GM20000 (cell line): ENCODE measurements around the gene SYT6.

ENCODE experiments used
- DNase-seq: peaks from one replicate; pipeline ENCODE4 v3.0.0; 2012; ENCODE audit warnings: low spot score
- TF ChIP-seq, protein P1 (sequence below): IDR thresholded peaks from 2 replicates; pipeline ENCODE4 v1.5.1; 2012; ENCODE audit warnings: mild to moderate bottlenecking, control low read depth; ENCODE audit errors: extremely low read depth, missing control alignments

Gene SYT6

DNA sequence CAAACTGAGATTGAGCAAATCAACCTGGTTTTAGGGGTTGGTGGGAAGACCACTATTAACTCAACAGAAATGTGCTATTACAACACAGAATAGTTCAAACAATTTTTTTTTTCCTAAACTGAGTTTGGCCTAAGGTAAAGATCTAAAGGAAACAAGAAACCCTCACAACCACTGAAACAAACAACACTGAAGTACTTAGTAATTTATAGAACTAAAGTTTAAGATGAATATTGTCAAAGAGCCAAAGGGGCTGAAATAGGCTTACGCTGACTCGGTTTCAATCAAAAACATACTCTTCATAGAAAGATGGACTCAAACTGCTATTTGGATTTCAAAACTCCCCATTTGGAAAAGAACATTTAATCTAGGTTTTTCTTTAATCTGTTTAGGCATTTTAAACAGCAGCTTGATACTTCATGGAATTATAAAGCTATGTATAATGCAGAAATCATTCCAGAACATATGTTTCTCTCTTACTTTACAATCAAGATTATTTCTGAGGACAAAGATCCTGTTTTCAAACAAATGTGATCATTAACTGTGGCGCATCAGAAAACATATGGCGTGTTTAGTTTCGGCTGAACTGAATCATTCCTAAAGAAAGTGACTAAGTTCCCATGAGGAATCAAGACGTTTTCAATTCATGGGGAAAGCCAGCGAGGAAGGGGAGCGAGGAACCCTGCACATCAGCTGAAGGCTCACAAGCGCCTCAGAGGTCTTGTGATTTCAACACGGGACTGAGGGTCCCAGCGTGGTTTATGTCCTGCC, 62.7 kb downstream of the SYT6 start:
- no peak for DNase-seq
- TF ChIP-seq, protein P1, sequence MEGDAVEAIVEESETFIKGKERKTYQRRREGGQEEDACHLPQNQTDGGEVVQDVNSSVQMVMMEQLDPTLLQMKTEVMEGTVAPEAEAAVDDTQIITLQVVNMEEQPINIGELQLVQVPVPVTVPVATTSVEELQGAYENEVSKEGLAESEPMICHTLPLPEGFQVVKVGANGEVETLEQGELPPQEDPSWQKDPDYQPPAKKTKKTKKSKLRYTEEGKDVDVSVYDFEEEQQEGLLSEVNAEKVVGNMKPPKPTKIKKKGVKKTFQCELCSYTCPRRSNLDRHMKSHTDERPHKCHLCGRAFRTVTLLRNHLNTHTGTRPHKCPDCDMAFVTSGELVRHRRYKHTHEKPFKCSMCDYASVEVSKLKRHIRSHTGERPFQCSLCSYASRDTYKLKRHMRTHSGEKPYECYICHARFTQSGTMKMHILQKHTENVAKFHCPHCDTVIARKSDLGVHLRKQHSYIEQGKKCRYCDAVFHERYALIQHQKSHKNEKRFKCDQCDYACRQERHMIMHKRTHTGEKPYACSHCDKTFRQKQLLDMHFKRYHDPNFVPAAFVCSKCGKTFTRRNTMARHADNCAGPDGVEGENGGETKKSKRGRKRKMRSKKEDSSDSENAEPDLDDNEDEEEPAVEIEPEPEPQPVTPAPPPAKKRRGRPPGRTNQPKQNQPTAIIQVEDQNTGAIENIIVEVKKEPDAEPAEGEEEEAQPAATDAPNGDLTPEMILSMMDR, result no peak

DNA sequence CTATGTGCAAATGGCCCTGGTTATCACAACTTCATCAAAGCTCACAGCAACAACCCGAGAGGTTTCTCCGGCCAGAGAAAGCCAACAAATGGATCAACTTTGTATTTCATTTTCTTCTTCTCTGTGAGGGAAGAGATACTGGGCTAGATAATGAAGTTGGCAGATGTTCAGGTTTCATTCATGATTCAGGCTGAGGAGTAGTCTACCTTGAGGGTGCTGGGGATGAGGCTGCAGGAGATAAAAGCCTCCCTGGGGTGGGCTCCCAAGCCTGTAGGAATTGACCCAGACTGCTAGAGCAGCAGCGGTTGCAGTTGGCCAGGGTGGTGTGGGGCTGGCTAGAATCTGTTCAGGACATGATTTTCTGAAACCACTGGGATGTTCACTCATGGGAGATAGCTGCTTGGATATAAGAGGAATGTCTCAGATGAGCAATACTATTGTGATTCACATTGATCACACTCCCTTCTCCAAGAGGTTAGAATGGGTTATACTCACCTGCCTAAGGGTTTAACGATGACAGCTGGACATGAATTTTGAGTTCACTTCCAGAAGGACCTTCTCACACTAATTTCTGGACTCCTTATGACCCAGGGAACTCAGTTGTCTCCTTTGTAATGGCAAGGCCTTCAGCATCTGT, 64.0 kb downstream of the SYT6 start:
- TF ChIP-seq, protein P1, result no peak
- DNase-seq, result no peak

DNA sequence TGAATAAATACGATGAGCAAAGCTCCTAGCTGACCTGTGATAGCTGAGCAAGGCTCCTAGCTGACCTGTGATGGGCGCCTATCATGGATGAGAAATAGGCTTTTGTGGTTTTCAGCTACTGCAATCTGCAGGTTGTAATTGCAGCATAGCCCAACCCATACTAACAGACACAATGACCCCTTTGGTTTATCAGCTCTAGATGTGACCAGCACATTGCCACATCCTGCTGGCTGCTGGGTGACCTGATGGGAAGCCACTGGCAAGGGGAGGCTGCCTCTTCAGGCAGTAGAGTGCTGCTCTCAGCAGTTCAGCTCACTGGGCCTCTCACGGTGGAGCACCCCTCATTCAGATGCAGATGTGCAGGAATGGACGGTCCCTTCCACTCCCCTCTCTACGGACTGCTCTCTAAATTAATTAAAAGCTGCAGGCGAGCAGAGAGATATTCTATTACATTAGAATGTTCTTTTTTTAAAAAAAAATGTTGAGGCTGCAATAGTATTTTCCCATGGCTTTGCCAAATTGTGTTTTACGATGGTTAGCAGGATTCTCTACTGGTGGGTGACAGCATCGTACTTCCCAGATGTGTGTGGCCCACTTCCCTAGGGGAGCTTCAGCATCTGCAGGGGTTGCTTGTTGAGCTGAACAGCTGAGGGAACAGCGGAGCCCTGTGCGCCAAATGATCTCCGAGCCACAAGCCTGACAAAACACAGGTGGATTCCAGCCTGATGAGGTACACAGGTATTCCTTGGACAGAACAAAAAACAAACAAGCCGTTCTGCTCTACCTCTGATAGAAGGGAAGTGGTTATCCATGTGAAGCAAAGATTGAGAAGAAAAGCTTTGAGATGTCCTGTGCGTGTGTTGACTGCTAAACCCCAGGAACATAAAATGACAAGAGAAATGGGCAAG, 65.0 kb downstream of the SYT6 start:
- DNase-seq, result no peak
- TF ChIP-seq, protein P1, result no peak

DNA sequence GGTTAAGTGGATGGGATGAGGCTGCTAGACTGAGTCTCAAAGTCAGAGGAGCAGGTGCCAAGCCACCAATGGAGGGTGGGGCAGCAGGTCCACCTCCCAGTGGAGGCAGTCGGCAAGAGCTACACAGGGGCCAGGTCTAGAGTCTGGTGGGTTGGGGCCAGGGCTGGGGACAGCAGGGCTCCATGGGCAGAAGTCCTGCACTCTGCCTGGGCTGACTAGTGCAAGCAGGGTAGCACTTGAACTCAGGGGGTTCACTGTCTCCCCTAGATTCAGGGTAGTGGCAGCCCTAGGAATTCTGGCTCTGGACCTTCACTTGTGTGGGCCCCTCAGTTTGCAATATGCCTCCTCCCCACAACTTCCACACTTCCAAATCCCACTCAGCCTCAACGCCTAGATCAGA, 66.2 kb downstream of the SYT6 start:
- TF ChIP-seq, protein P1, result no peak
- no peak for DNase-seq

DNA sequence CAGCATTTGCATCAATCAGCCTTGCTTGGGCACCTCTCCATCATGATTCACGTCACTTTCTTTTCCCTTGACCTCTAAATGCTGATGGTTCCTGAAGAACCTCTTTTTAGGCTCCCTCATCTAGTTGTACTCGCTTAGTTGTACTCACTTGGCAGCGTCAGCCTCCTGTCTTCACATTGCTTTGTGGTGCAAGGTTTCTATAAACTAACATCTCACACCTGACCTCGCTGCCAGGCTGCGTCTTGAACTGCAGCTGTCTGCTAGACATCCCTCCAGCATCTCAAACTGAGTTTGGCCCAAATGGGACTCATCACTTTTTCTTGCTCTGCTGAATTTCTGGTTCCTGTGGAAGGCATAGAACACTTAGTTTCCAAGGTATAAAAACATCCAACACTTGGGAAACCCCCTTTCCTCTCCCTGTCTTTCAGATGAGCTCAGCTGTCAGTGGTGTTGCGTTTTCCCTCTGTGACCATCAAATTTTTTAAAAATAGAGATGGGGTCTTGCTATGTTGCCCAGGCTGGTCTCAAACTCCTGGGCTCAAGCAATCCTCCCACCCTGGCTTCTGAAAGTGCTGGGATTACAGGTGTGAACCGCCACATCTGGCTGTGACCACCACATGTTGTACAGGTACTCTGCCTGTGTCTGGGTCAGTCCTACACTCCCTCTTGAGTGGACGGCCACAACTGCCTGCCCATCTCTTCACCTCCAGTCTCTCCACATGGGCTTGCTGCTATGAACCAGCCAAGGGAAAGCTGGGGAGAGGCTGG, 66.9 kb downstream of the SYT6 start:
- DNase-seq, result no peak
- TF ChIP-seq, protein P1, result no peak

DNA sequence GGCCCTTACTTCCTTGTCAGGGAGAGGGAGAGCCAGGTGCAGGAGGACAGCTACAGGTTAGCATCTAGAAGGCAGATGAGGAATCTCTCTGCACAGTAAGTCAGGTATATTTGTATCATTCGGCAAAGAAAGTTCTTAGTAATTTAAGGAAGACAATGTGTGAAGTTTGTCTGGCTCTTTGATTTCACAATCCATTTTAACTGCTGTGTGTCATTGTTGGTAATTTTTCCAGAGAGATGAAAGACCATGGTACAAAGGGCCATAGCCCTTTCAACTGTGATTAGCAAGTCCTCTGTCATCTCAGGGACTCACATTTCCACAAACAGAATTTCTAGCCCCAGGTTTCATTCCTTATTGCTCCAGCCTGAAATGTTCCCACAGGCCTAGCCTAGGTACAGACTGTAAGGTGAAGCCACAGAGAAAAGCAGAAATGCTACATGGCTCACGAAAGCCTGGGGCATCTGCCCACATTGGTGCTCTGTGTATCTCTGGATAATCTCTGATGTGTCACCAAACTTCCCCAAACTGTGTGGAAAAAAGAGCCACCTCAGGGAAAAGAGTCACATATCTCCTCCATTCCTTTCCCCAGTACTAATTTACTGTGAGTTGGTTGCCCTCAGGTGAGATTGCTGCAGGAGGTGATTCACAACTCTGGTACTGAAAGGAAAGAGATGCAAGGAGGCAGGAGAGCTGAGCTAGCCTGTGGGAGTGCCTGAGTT, 70.6 kb downstream of the SYT6 start:
- TF ChIP-seq, protein P1, result no peak
- no peak for DNase-seq
